K562 treated with DMSO at 1 percent for 48 hours (cell line): ENCODE results near the gene PPP6R2. TPM values are rescaled to one million over a fixed set of nuclear protein-coding genes. Genes with fewer than 3 reads are reported as not detected.

Experiments used
- total RNA-seq: library from RNA; unstranded; fragments of 300-600 nt; gene quantifications from 2 replicates; pipeline ENCODE4 v1.2.3, GENCODE V29; 2022; ENCODE audit warnings: low replicate concordance; ENCODE audit errors: extremely low read depth

The PPP6R2 gene
- total RNA-seq: 112 TPM in 1 of 2 replicates, not detected in the other

GRCh38 chr22:50342651-50343540, at the start of gene PPP6R2:
PPP6R2 (plus strand) TSS chr22:50343327; CDS start chr22:50393909, 50,582 bp downstream.

GRCh38 chr22:50306753-50307749, 36.1 kb upstream of the PPP6R2 start, which contains the start of gene PLXNB2:
PLXNB2 (minus strand) TSS chr22:50307646; CDS start chr22:50290584, 17,062 bp downstream.

GRCh38 chr22:50326956-50327710, 16.0 kb upstream of the PPP6R2 start, which contains the start of gene DENND6B:
DENND6B (minus strand) TSS chr22:50327012; CDS start chr22:50326988, 24 bp downstream.

GRCh38 chr22:50474710-50475651, 131.9 kb downstream of the PPP6R2 start, which contains the start of gene SBF1:
SBF1 (minus strand) TSS chr22:50475035; CDS start chr22:50474840, 195 bp downstream.

GRCh38 chr22:50481440-50482106, 138.4 kb downstream of the PPP6R2 start, which contains the start of gene ADM2:
ADM2 (plus strand) TSS chr22:50481543; CDS start chr22:50481848, 305 bp downstream.

GRCh38 chr22:50486561-50487289, 143.6 kb downstream of the PPP6R2 start, which contains the start of gene MIOX:
MIOX (plus strand) TSS chr22:50486859; CDS start chr22:50486898, 39 bp downstream.

Other genes with a start within 250 kb of the PPP6R2 start
- gene PANX2, start 172.6 kb upstream of the PPP6R2 start, total RNA-seq: not detected in 2 replicates
- gene TRABD, start 157.4 kb upstream of the PPP6R2 start, total RNA-seq: 180 TPM in 1 of 2 replicates, not detected in the other
- gene SELENOO, start 142.3 kb upstream of the PPP6R2 start, total RNA-seq: not detected in 2 replicates
- not detected in 2 replicates for gene TUBGCP6, start 98.3 kb upstream of the PPP6R2 start, total RNA-seq
- gene HDAC10, start 92.1 kb upstream of the PPP6R2 start, total RNA-seq: not detected in 2 replicates
- not detected in 2 replicates for gene MAPK12, start 81.6 kb upstream of the PPP6R2 start, total RNA-seq
- not detected in 2 replicates for gene MAPK11, start 72.9 kb upstream of the PPP6R2 start, total RNA-seq
- gene PLXNB2, start 35.7 kb upstream of the PPP6R2 start, total RNA-seq: not detected in 2 replicates
- gene DENND6B, start 16.3 kb upstream of the PPP6R2 start, total RNA-seq: not detected in 2 replicates
- gene SBF1, start 131.7 kb downstream of the PPP6R2 start, total RNA-seq: 58.0 TPM in 1 of 2 replicates, not detected in the other
- gene ADM2, start 138.2 kb downstream of the PPP6R2 start, total RNA-seq: not detected in 2 replicates
- gene MIOX, start 143.5 kb downstream of the PPP6R2 start, total RNA-seq: not detected in 2 replicates
- not detected in 2 replicates for gene LMF2, start 164.4 kb downstream of the PPP6R2 start, total RNA-seq
- gene NCAPH2, start 164.9 kb downstream of the PPP6R2 start, total RNA-seq: not detected in 2 replicates
- not detected in 2 replicates for gene SCO2, start 182.3 kb downstream of the PPP6R2 start, total RNA-seq
- not detected in 2 replicates for gene TYMP, start 186.7 kb downstream of the PPP6R2 start, total RNA-seq
- not detected in 2 replicates for gene KLHDC7B, start 202.6 kb downstream of the PPP6R2 start, total RNA-seq
- gene SYCE3, start 219.6 kb downstream of the PPP6R2 start, total RNA-seq: not detected in 2 replicates
- not detected in 2 replicates for gene CPT1B, start 235.1 kb downstream of the PPP6R2 start, total RNA-seq
- gene CHKB, start 239.5 kb downstream of the PPP6R2 start, total RNA-seq: not detected in 2 replicates